ENCODE data around the gene NUDCD3.

The NUDCD3 gene

DNA sequence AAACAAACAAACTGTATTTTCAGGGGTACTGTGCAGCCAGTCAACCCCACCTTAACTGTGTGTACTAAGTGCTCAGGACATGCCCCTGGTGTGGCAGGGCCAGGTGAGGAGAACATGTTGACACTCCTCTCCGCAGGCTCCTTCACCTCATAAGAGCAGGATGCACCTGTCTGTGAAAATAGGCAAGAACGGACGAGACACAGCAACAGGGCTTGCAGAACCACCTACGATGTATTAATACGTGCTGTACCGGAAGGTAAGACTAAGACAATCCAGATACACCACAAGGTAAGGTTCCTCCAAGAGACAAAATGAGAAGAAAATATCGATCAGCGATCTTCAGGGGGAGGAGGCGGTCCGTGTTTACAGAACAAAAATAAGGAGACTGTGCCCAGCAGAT, 99.3 kb downstream of the NUDCD3 start:
- no peak overlapping the region for H3K4me2 ChIP-seq (ENCODE audit: low read depth, low read length, poor library complexity, severe bottlenecking)
- no peaks in the 10 kb centered on the region for H3K27me3 ChIP-seq (ENCODE audit: low read length)
- H3K4me3 ChIP-seq (ENCODE audit: insufficient read depth, low read length, poor library complexity, severe bottlenecking): no peak overlapping the region
- no peaks in the 10 kb centered on the region for H3K36me3 ChIP-seq (ENCODE audit: low read length)
- no peaks in the 10 kb centered on the region for H3F3A ChIP-seq (ENCODE audit: insufficient read depth)
- no peaks in the 10 kb centered on the region for H3K9me2 ChIP-seq (replicated peaks; ENCODE audit: insufficient read depth, low read length)
- H3K27ac ChIP-seq (ENCODE audit: low read depth, low read length): no peak overlapping the region
- TF ChIP-seq EZH2phosphoT487 (conservative IDR thresholded peaks at IDR 0.05; ENCODE audit: low read length): no peak
- TF ChIP-seq, protein P1, sequence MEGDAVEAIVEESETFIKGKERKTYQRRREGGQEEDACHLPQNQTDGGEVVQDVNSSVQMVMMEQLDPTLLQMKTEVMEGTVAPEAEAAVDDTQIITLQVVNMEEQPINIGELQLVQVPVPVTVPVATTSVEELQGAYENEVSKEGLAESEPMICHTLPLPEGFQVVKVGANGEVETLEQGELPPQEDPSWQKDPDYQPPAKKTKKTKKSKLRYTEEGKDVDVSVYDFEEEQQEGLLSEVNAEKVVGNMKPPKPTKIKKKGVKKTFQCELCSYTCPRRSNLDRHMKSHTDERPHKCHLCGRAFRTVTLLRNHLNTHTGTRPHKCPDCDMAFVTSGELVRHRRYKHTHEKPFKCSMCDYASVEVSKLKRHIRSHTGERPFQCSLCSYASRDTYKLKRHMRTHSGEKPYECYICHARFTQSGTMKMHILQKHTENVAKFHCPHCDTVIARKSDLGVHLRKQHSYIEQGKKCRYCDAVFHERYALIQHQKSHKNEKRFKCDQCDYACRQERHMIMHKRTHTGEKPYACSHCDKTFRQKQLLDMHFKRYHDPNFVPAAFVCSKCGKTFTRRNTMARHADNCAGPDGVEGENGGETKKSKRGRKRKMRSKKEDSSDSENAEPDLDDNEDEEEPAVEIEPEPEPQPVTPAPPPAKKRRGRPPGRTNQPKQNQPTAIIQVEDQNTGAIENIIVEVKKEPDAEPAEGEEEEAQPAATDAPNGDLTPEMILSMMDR (IDR thresholded peaks at IDR 0.05; ENCODE audit: insufficient read depth, low read length, poor library complexity, severe bottlenecking): no peak
- H3K9me3 ChIP-seq (ENCODE audit: insufficient read depth, low read length): no peaks in the 10 kb centered on the region
- H3K9ac ChIP-seq (ENCODE audit: low read length): no peak overlapping the region
- no peaks in the 10 kb centered on the region for H3K79me2 ChIP-seq (ENCODE audit: insufficient read depth, low read length)
- no peak overlapping the region for H2AFZ ChIP-seq (ENCODE audit: low read depth, low read length, severe bottlenecking)
- no peaks in the 10 kb centered on the region for H4K20me1 ChIP-seq (ENCODE audit: low read depth, low read length)

DNA sequence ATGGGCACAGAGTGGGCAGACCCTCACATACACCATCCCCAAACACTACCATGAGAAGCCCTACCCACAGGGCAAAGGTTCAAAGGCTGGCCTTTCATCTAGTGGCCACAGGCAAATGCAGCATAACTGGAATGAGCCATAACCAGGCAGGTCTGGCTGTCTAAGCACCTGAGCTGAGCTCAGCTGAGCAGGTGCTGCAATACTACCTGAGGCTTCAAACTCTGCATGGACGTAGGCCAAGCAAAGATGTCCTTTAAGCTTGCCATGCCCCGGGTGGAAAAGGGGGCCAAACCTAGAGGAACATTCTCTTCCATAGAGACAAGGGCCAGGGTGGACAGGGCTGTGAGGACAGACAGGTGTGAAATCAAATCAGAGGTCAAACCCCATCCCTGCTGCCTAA, 99.8 kb downstream of the NUDCD3 start:
- TF ChIP-seq, protein P1 (IDR thresholded peaks at IDR 0.05; ENCODE audit: insufficient read depth, low read length, poor library complexity, severe bottlenecking): no peak
- no peak for TF ChIP-seq EZH2phosphoT487 (conservative IDR thresholded peaks at IDR 0.05; ENCODE audit: low read length)
- Histone ChIP-seq H3F3A (ENCODE audit: insufficient read depth) (no peaks in the 10 kb centered on the region), H3K36me3 (ENCODE audit: low read length) (no peaks in the 10 kb centered on the region)

GRCh38 chr7:44388089-44388970, 102.1 kb downstream of the NUDCD3 start:
- Histone ChIP-seq H3K27me3 (ENCODE audit: low read length) (no peaks in the 10 kb centered on the region), H3K9ac (ENCODE audit: low read length) (no peak overlapping the region), H2AFZ (ENCODE audit: low read depth, low read length, severe bottlenecking) (no peak overlapping the region), H3K79me2 (ENCODE audit: insufficient read depth, low read length) (no peaks in the 10 kb centered on the region), H3K9me2 (replicated peaks; ENCODE audit: insufficient read depth, low read length) (no peaks in the 10 kb centered on the region), H3K27ac (ENCODE audit: low read depth, low read length) (no peak overlapping the region), H3K9me3 (ENCODE audit: insufficient read depth, low read length) (no peaks in the 10 kb centered on the region), H3K4me2 (ENCODE audit: low read depth, low read length, poor library complexity, severe bottlenecking) (no peak overlapping the region), H3K4me3 (ENCODE audit: insufficient read depth, low read length, poor library complexity, severe bottlenecking) (no peak overlapping the region), H3F3A (ENCODE audit: insufficient read depth) (no peaks in the 10 kb centered on the region), H3K36me3 (ENCODE audit: low read length) (no peaks in the 10 kb centered on the region), H4K20me1 (ENCODE audit: low read depth, low read length) (no peaks in the 10 kb centered on the region)
- no peak for TF ChIP-seq EZH2phosphoT487 (conservative IDR thresholded peaks at IDR 0.05; ENCODE audit: low read length)
- TF ChIP-seq, protein P1 (IDR thresholded peaks at IDR 0.05; ENCODE audit: insufficient read depth, low read length, poor library complexity, severe bottlenecking): no peak

More for the DNA sequence above, 99.8 kb downstream of the NUDCD3 start:
- no peak overlapping the region for H3K9ac ChIP-seq (ENCODE audit: low read length)
- no peak overlapping the region for H3K4me2 ChIP-seq (ENCODE audit: low read depth, low read length, poor library complexity, severe bottlenecking)
- H4K20me1 ChIP-seq (ENCODE audit: low read depth, low read length): no peaks in the 10 kb centered on the region
- no peaks in the 10 kb centered on the region for H3K79me2 ChIP-seq (ENCODE audit: insufficient read depth, low read length)
- H2AFZ ChIP-seq (ENCODE audit: low read depth, low read length, severe bottlenecking): no peak overlapping the region
- H3K27me3 ChIP-seq (ENCODE audit: low read length): no peaks in the 10 kb centered on the region
- no peaks in the 10 kb centered on the region for H3K9me3 ChIP-seq (ENCODE audit: insufficient read depth, low read length)
- H3K4me3 ChIP-seq (ENCODE audit: insufficient read depth, low read length, poor library complexity, severe bottlenecking): no peak overlapping the region
- H3K27ac ChIP-seq (ENCODE audit: low read depth, low read length): no peak overlapping the region
- no peaks in the 10 kb centered on the region for H3K9me2 ChIP-seq (replicated peaks; ENCODE audit: insufficient read depth, low read length)

All from SU-DHL-6 (cell line).